SK-N-SH (cell line): ENCODE data around the gene EIF3A. TPM values are rescaled to one million over a fixed set of nuclear protein-coding genes. Genes with fewer than 3 reads are reported as not detected.

Source experiments
- CTCF ChIA-PET: fragments of 300-600, 350-600 bp; formaldehyde crosslinking; extraction: SDS; loops from one replicate; lab custom pipeline; 2021; lab: Yijun Ruan, JAX
- POLR2A ChIA-PET: fragments of 350-600 bp; sonication (Branson Sonifier 250); formaldehyde crosslinking; extraction: SDS; loops from one replicate; lab custom pipeline; 2020; ENCODE audit warnings: antibody characterized with exemption, inconsistent platforms; lab: Yijun Ruan, JAX
- DNase-seq: peaks from one replicate; pipeline ENCODE4 v3.0.0; 2012
- H2AFZ ChIP-seq: fragments of 200-600 bp; sonication (generic); 2 replicates; pipeline ENCODE4 v1.8.1; 2016; ENCODE audit warnings: antibody characterized with exemption, mild to moderate bottlenecking, low read depth
- H3F3A ChIP-seq: fragments of 200-600 bp; sonication (generic); replicated peaks from 2 replicates; pipeline ENCODE3; 2016; ENCODE audit warnings: antibody characterized with exemption, mild to moderate bottlenecking; ENCODE audit not compliant: insufficient read depth
- H3K27ac ChIP-seq, 2 experiments: fragments of 200-500 bp in 1 of 2; fragments of 200-600 bp in 1 of 2; sonication (Bioruptor generic) in 1 of 2; sonication (generic), shearing (Covaris generic) in 1 of 2; 2 replicates each; pipeline versions ENCODE4 v1.5.1 to v1.6.1; 2014 to 2016; ENCODE audit warnings: low read depth in 2 of 2, inconsistent platforms in 1 of 2, low read length in 1 of 2, mild to moderate bottlenecking in 1 of 2, mixed read lengths in 1 of 2
- H3K27me3 ChIP-seq: fragments of 200-600 bp; sonication (generic), shearing (Covaris generic); 2 replicates; pipeline ENCODE4 v1.6.1; 2016; ENCODE audit warnings: mixed run types; ENCODE audit not compliant: insufficient read depth
- H3K36me3 ChIP-seq, 2 experiments: fragments of 200-500 bp in 1 of 2; fragments of 200-600 bp in 1 of 2; sonication (Bioruptor generic) in 1 of 2; sonication (generic) in 1 of 2; replicated peaks in 1 of 2; 2 replicates each; pipeline versions ENCODE3 to v1.5.1; 2014 to 2016; ENCODE audit warnings: low read length in 1 of 2, mild to moderate bottlenecking in 1 of 2; ENCODE audit not compliant: insufficient read depth in 2 of 2, control insufficient read depth in 1 of 2
- H3K4me1 ChIP-seq, 2 experiments: fragments of 200-500 bp in 1 of 2; fragments of 200-600 bp in 1 of 2; sonication (Bioruptor generic) in 1 of 2; sonication (generic), shearing (Covaris generic) in 1 of 2; 2 replicates each; pipeline versions ENCODE4 v1.5.1 to v1.6.1; 2014 to 2016; ENCODE audit warnings: low read depth in 1 of 2, low read length in 1 of 2, mixed run types in 1 of 2; ENCODE audit not compliant: insufficient read depth in 2 of 2, control insufficient read depth in 1 of 2
- H3K4me2 ChIP-seq: fragments of 200-600 bp; sonication (generic), shearing (Covaris generic); 2 replicates; pipeline ENCODE4 v1.6.1; 2017; ENCODE audit warnings: mixed run types
- H3K4me3 ChIP-seq, 2 experiments: fragments of 200-500 bp in 1 of 2; fragments of 200-600 bp in 1 of 2; sonication (Bioruptor generic) in 1 of 2; sonication (generic), shearing (Covaris generic) in 1 of 2; 2 replicates each; pipeline versions ENCODE4 v1.5.1 to v1.8.1; 2014 to 2016; ENCODE audit warnings: low read depth in 2 of 2, inconsistent platforms in 1 of 2, low read length in 1 of 2, mild to moderate bottlenecking in 1 of 2, mixed read lengths in 1 of 2, moderate library complexity in 1 of 2
- H3K79me2 ChIP-seq: fragments of 200-600 bp; sonication (generic); 2 replicates; pipeline ENCODE4 v1.8.1; 2017; ENCODE audit warnings: mild to moderate bottlenecking; ENCODE audit not compliant: insufficient read depth
- H3K9ac ChIP-seq: fragments of 200-600 bp; sonication (generic); 2 replicates; pipeline ENCODE4 v1.6.1; 2017; ENCODE audit warnings: mixed run types
- H3K9me2 ChIP-seq: fragments of 200-600 bp; sonication (generic); 2 replicates; pipeline ENCODE4 v1.6.1; 2017; ENCODE audit warnings: mixed run types
- H3K9me3 ChIP-seq: fragments of 200-600 bp; sonication (generic); 2 replicates; pipeline ENCODE4 v1.6.1; 2017; ENCODE audit warnings: mixed run types, mild to moderate bottlenecking, moderate library complexity
- H4K20me1 ChIP-seq: fragments of 200-600 bp; sonication (generic); 2 replicates; pipeline ENCODE4 v1.6.1; 2017; ENCODE audit warnings: mild to moderate bottlenecking, mixed run types; ENCODE audit not compliant: insufficient read depth
- CHD2 ChIP-seq: fragments of 150-350 bp; IDR thresholded peaks from 2 replicates; pipeline ENCODE4 v1.6.1; 2018; ENCODE audit warnings: low read length; ENCODE audit not compliant: partially characterized antibody
- ELF1 ChIP-seq: IDR thresholded peaks from 2 replicates; pipeline ENCODE4 v1.4.0; 2012
- FOSL2 ChIP-seq: IDR thresholded peaks from 2 replicates; pipeline ENCODE4 v1.4.0; 2012; ENCODE audit warnings: low read depth, mild to moderate bottlenecking, moderate library complexity, borderline replicate concordance
- FOXJ3 ChIP-seq: sonication (generic); formaldehyde crosslinking; IDR thresholded peaks from 2 replicates; pipeline ENCODE4 v1.5.1; 2020; ENCODE audit warnings: mild to moderate bottlenecking, missing genetic modification reagents
- FOXM1 ChIP-seq: IDR thresholded peaks from 2 replicates; pipeline ENCODE4 v1.4.0; 2012; ENCODE audit warnings: low read depth, mild to moderate bottlenecking
- GABPA ChIP-seq: IDR thresholded peaks from 2 replicates; pipeline ENCODE4 v1.4.0; 2012; ENCODE audit warnings: low read depth, mild to moderate bottlenecking
- GATA2 ChIP-seq: sonication (generic); formaldehyde crosslinking; IDR thresholded peaks from 2 replicates; pipeline ENCODE4 v1.5.0; 2020; ENCODE audit warnings: mild to moderate bottlenecking, missing genetic modification reagents
- JUND ChIP-seq: IDR thresholded peaks from 2 replicates; pipeline ENCODE4 v1.4.0; 2012
- MEF2A ChIP-seq: IDR thresholded peaks from 2 replicates; pipeline ENCODE4 v1.4.0; 2012; ENCODE audit warnings: low read depth, borderline replicate concordance
- MXI1 ChIP-seq: IDR thresholded peaks from 2 replicates; pipeline ENCODE4 v1.6.1; 2012; ENCODE audit warnings: mild to moderate bottlenecking, low read depth, low read length, improper control_type of control experiment
- NFIC ChIP-seq: IDR thresholded peaks from 2 replicates; pipeline ENCODE4 v1.4.0; 2012; ENCODE audit warnings: borderline replicate concordance
- NRF1 ChIP-seq: IDR thresholded peaks from 2 replicates; pipeline ENCODE4 v1.6.1; 2012; ENCODE audit warnings: low read depth, mild to moderate bottlenecking, low read length
- RAD21 ChIP-seq: IDR thresholded peaks from 2 replicates; pipeline ENCODE4 v1.6.1; 2012; ENCODE audit warnings: mild to moderate bottlenecking, low read length
- RCOR1 ChIP-seq: fragments of 150-350 bp; IDR thresholded peaks from 2 replicates; pipeline ENCODE4 v1.6.1; 2017; ENCODE audit warnings: antibody characterized with exemption, low read length
- RFX5 ChIP-seq: IDR thresholded peaks from 2 replicates; pipeline ENCODE4 v1.6.1; 2012; ENCODE audit warnings: mild to moderate bottlenecking, improper control_type of control experiment, low read length
- RXRA ChIP-seq: IDR thresholded peaks from 2 replicates; pipeline ENCODE4 v1.4.0; 2012; ENCODE audit warnings: low read depth, mild to moderate bottlenecking, borderline replicate concordance
- SIN3A ChIP-seq: IDR thresholded peaks from 2 replicates; pipeline ENCODE4 v1.6.1; 2012; ENCODE audit warnings: low read depth, mild to moderate bottlenecking, low read length, moderate library complexity, borderline replicate concordance
- SMC3 ChIP-seq: IDR thresholded peaks from 2 replicates; pipeline ENCODE4 v1.6.1; 2012; ENCODE audit warnings: low read depth, low read length, improper control_type of control experiment
- TAF1 ChIP-seq: IDR thresholded peaks from 2 replicates; pipeline ENCODE4 v1.6.1; 2012; ENCODE audit warnings: low read depth, mild to moderate bottlenecking, low read length, moderate library complexity, borderline replicate concordance
- TEAD4 ChIP-seq: IDR thresholded peaks from 2 replicates; pipeline ENCODE4 v1.4.0; 2012; ENCODE audit warnings: mild to moderate bottlenecking, borderline replicate concordance; ENCODE audit not compliant: insufficient read depth
- WGBS: methylation state at CpG from one replicate; pipeline ENCODE4 v1.1.6; 2017; ENCODE audit warnings: low lambda C conversion rate; 5-methylcytosine and 5-hydroxymethylcytosine counted together
- polyA plus RNA-seq, 3 experiments: library from polyadenylated mRNA; depleted of rRNA; stranded (reverse); fragments of >200 nt; gene quantifications; 2 replicates each; pipeline ENCODE4 v1.2.3, GENCODE V29; 2012
- TF ChIP-seq, protein P1 (sequence below): IDR thresholded peaks from 2 replicates; pipeline ENCODE4 v1.4.0; 2012; ENCODE audit warnings: low read depth, borderline replicate concordance
- TF ChIP-seq, protein P2 (sequence below): IDR thresholded peaks from 2 replicates; pipeline ENCODE4 v1.4.0; 2012; ENCODE audit warnings: low read depth
- TF ChIP-seq, protein P3 (sequence below): fragments of 150-350 bp; IDR thresholded peaks from 2 replicates; pipeline ENCODE4 v1.6.1; 2017; ENCODE audit warnings: antibody characterized with exemption, low read length, low read depth, borderline replicate concordance

The EIF3A gene
- polyA plus RNA-seq, 1 of the 3 experiments (the other 2 are of a cell fraction): 25.8 TPM

DNA sequence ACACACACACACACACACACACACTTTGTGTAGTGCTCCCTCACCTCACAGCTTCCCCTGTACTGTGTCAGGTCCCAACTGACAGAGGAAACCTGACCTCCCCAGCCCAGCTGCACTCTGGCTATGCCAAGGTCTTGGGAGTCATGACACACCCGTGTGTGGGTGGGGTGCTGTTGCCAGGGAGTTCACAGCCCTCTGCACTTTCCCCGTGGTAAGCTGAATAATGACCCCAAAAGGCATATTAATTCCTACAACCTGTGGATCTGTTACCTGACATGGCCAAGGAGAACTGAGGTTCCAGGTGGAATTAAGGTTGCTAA, 60.0 kb downstream of the EIF3A start (continued):
- no peak for TF ChIP-seq RCOR1

DNA sequence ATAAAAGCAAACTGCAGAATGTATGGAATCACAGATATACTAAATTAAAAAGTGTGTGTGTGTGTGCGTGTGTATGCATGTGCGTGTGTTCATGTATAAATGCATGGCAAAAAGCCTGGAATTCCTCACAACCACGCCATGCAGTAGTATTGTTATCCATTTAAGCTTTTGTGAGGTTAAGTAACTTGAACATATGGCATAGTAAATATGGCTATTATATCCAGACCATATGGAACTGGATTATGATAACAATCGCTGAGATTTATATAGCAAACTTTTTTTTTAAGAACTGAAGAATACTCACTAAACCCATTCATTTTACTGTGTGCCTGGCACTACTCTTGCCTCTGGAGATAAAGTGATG, 73.4 kb downstream of the EIF3A start:
- ChIA-PET POLR2A (interaction anchor here (1.0 to 1.9 kb wide), 3 partner anchors 16 to 253 kb away, joined by 5 to 7 read pairs (median 5); partner anchors contain the start of genes CACUL1 and NANOS1), CTCF (interaction anchor here (0.7 to 1.2 kb wide), 3 partner anchors 22 to 161 kb away, joined by 3 to 4 read pairs (median 3); partner anchors contain the start of gene NANOS1)
- Histone ChIP-seq H3K4me2 (peak overlapping the region; percentile 54; the same call in 1 of the 2 replicates), H4K20me1 (peaks cover 16% of the 10 kb centered on the region), H3K79me2 (no peaks in the 10 kb centered on the region), H3F3A (peaks cover 23% of the 10 kb centered on the region), H3K4me3 (no peak overlapping the region), H3K9me3 (no peaks in the 10 kb centered on the region), H2AFZ (no peak overlapping the region), H3K27me3 (no peaks in the 10 kb centered on the region), H3K9ac (no peak overlapping the region), H3K4me1 (peaks cover 8 to 11% of the 10 kb centered on the region in 2 experiments; a peak in 1 of 4 replicates), H3K36me3 (no peaks in the 10 kb centered on the region), H3K27ac (peak overlapping the region; percentile 40 to 45), H3K9me2 (no peaks in the 10 kb centered on the region)
- TF ChIP-seq MXI1: no peak; the same call in 1 of the 2 replicates
- no peak for TF ChIP-seq RCOR1
- TF ChIP-seq GATA2 (CRISPR knock-in tag): peak; percentile 33; the same call in 1 of the 2 replicates
- 2% methylated on average over 4 of the region's 4 CpGs for WGBS
- DNase-seq: peak; percentile 47

DNA sequence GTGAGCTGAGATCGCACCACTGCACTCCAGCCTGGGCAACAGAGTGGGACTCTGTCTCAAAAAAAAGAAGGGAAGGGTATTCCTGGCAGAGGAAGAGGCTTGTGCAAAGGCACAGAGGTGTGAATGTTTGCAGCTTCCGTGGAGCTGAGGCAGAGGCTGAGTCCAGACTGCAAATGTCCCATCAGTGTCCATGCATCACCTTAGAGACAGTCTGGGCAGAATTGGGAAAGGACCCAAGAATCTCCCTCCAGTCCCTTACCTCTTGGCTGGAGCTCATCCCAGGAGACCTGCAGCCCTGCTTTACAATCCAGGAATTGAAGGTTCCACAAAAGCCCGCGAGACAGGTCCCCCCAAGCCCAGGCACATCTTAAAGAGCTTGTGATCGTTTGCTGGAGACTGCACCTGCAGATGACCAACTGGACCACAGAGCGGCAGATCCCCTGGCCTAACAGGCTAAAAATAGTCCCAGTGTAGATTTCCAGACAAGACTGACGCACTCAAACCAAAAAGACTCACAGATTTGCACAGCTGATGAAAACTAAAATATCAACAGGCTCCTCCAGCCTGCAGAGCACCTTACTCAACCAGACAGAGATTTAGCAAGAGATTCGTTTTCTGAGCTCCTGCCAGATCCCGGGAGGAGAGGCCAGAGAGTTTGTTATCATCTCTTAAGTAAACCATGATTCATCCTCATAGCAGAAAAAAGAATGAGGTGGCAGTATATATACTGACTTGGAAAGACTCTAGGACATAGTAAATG, 74.0 kb downstream of the EIF3A start:
- H3K9me2 ChIP-seq: no peaks in the 10 kb centered on the region
- no peaks in the 10 kb centered on the region for H3K27me3 ChIP-seq
- peaks cover 8 to 11% of the 10 kb centered on the region in 2 experiments; a peak in 1 of 4 replicates for H3K4me1 ChIP-seq
- CTCF ChIA-PET: interaction anchor here (0.7 to 1.2 kb wide), 3 partner anchors 23 to 161 kb away, joined by 3 to 4 read pairs (median 3); partner anchors contain the start of gene NANOS1
- H3K36me3 ChIP-seq: no peaks in the 10 kb centered on the region
- POLR2A ChIA-PET: interaction anchor here (1.0 to 1.9 kb wide), 3 partner anchors 16 to 252 kb away, joined by 5 to 7 read pairs (median 5); partner anchors contain the start of genes CACUL1 and NANOS1
- peaks cover 23% of the 10 kb centered on the region for H3F3A ChIP-seq
- peak overlapping the region; percentile 54; the same call in 1 of the 2 replicates for H3K4me2 ChIP-seq
- H3K79me2 ChIP-seq: no peaks in the 10 kb centered on the region
- peak; percentile 48 for DNase-seq
- H3K9ac ChIP-seq: no peak overlapping the region
- H2AFZ ChIP-seq: no peak overlapping the region
- WGBS: 25% methylated on average over 8 of the region's 9 CpGs
- H3K9me3 ChIP-seq: no peaks in the 10 kb centered on the region
- peaks cover 16% of the 10 kb centered on the region for H4K20me1 ChIP-seq
- no peak overlapping the region for H3K4me3 ChIP-seq
- H3K27ac ChIP-seq: peak overlapping the region; percentile 40 to 45; a peak in 3 of 4 replicates
- TF ChIP-seq, protein P1, sequence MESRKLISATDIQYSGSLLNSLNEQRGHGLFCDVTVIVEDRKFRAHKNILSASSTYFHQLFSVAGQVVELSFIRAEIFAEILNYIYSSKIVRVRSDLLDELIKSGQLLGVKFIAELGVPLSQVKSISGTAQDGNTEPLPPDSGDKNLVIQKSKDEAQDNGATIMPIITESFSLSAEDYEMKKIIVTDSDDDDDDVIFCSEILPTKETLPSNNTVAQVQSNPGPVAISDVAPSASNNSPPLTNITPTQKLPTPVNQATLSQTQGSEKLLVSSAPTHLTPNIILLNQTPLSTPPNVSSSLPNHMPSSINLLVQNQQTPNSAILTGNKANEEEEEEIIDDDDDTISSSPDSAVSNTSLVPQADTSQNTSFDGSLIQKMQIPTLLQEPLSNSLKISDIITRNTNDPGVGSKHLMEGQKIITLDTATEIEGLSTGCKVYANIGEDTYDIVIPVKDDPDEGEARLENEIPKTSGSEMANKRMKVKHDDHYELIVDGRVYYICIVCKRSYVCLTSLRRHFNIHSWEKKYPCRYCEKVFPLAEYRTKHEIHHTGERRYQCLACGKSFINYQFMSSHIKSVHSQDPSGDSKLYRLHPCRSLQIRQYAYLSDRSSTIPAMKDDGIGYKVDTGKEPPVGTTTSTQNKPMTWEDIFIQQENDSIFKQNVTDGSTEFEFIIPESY: no peak
- TF ChIP-seq CHD2 (no peak), TAF1 (no peak), TEAD4 (no peak), RAD21 (peak; percentile 23; the same call in 1 of the 2 replicates), GATA2 (CRISPR knock-in tag) (peak; percentile 49), SIN3A (peak; percentile 40; the same call in 1 of the 2 replicates), MEF2A (peak; percentile 98), SMC3 (no peak), GABPA (no peak), RFX5 (no peak), FOXJ3 (CRISPR knock-in tag) (no peak; the same call in 1 of the 2 replicates), FOXM1 (peak; percentile 52; the same call in 1 of the 2 replicates), FOSL2 (peak; percentile 84), ELF1 (no peak), NRF1 (no peak), NFIC (peak; percentile 89), JUND (peak; percentile 77), RXRA (peak; percentile 51; the same call in 1 of the 2 replicates)
- TF ChIP-seq, protein P2, sequence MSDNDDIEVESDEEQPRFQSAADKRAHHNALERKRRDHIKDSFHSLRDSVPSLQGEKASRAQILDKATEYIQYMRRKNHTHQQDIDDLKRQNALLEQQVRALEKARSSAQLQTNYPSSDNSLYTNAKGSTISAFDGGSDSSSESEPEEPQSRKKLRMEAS: peak; percentile 54; the same call in 1 of the 2 replicates
- TF ChIP-seq, protein P3, sequence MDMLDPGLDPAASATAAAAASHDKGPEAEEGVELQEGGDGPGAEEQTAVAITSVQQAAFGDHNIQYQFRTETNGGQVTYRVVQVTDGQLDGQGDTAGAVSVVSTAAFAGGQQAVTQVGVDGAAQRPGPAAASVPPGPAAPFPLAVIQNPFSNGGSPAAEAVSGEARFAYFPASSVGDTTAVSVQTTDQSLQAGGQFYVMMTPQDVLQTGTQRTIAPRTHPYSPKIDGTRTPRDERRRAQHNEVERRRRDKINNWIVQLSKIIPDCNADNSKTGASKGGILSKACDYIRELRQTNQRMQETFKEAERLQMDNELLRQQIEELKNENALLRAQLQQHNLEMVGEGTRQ: no peak
